Femur (tissue), 1 donor: ENCODE measurements around the gene CDH26.
"Not testable (repeated sequence)": the region's sequence is repeated elsewhere in the genome, so short reads cannot be mapped to it uniquely, and the experiment has no call there.

Experiments
- DNase-seq: peaks from one replicate; pipeline ENCODE4 v3.0.0-alpha.2; 2017

CDH26 gene

DNA sequence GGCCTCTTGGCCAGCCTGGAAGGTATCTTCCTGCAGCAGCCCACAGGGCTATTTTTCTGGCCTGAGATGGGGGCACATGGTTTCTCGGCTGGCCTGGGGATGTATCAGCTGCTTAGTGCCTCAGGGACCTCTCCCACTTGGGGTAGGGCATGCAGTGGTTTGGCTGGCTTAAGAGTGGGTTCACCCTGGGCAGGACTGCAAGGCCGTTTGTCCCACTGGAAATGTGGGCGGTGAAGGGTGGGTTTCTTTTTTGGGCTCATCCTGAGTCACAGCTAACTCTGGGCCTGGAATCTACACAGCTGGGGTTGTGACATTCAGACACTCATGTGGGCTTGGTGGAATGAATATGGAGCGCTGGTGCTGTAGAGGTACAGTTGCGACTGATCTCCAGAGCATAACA lies 62.0 kb downstream of the CDH26 start:
- DNase-seq: no peak

DNA sequence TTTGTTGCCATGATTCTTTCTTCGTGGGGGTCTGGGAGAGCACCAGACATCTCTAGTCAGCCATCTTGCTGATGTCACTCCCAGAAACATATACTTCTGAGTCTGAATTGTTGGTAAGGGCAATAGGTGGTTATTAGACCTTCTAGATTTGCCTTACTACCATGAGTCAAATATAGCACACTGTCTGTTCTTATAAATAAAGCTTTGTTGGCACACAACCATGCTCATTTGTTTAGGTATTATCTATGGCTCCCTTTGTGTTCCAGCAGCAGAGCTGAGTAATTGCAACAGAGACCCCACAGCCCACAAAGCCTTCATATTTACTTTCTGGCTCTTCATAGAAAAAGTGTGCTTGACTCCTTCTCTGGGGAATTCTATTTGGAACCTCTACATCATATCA lies 62.9 kb downstream of the CDH26 start:
- no peak for DNase-seq

DNA sequence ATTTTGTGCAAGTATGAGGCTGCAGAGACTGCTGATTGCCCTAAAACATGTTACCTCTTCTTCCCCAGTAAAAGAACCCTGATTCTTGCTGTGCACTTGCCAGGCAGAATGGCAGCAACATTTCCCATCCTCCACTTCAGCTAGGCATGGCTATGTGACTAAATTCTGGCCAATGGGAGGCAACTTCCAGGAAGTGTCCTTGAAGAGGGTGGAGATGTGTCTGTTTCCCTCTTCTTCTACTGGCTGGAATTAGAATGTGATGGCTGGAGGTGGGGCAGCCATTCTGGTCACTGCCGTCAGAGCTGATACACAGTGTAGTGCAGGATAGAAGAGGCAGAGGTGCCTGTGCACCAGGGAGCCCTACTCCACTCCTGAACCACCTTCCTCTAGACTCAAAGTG lies 64.6 kb downstream of the CDH26 start:
- DNase-seq: no peak

DNA sequence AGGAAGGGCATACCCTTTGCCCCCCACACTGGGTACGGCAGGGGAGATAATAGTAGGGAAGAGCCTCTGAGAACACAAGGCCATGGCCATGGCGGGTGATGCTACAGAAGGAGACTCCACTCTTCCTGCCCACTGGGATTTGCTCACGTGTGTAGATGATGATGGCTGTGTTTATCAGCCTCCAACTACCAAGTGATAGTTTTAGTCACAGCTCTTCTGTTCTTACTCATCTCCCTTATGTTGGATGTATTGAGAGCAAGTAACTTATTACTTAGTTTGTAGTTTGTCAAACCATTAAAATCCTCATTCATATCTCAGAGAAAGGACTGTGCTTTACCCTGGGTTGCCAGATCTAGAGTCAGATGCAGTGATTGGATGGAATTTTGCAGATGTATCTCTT lies 66.0 kb downstream of the CDH26 start:
- DNase-seq: no peak

DNA sequence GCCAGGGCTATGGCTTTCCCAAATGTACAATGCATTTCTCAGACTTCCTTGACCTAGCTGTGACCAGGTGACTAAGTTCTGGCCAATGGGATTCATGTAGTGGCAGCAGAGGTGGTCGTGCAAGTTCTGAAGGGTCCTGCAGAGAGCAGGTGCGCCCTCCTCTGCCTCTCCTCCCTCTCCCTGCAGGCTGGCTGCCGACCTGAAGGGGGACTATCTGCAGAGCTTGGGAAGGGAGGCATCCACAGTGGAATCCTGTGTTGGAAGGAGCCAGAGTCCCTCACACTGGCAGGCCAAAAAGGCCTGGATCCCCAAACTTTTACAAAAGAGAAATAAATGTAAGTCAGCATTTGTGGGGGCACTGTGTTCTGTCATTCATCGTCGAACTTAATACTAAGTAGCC lies 66.6 kb downstream of the CDH26 start:
- no peak for DNase-seq

DNA sequence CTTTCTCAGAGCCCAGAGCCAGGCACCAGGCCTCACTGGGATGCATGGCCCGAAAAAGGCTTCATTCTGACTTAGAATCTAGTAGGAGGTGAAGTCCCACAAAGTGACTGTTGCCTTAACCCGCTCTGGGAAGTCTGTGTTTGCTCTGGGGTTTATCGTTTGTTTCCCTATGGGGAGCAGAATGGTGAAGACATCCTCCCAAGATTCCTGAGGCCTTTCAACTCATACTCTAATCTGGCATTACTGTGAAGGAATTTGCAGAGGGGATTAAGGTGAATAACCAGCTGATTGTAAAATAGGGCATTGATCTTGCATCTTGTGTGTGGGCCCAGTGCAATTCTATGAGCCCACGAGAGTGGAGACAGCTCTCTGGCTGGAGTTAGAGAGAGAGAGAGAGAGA lies 67.8 kb downstream of the CDH26 start:
- DNase-seq: no peak

DNA sequence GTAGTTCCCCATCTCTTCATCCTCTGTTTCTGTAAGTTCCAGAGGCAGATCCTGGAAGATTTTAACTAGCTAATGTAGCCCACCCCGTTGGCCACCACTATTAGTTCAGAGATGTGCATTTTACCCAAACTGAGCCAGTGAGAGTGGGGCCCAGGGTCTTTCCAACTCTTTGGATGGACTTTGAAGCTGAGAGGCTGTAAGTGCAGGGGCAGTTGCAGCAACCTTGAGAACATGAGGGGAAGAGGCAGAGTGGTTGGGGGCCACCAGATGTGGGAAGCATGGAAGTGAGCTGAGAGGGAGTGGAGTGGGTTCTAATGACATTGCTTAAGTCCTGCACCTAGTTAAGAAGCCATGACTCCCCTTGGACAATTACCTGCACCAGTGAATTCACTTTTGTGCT lies 72.2 kb downstream of the CDH26 start:
- no peak for DNase-seq

DNA sequence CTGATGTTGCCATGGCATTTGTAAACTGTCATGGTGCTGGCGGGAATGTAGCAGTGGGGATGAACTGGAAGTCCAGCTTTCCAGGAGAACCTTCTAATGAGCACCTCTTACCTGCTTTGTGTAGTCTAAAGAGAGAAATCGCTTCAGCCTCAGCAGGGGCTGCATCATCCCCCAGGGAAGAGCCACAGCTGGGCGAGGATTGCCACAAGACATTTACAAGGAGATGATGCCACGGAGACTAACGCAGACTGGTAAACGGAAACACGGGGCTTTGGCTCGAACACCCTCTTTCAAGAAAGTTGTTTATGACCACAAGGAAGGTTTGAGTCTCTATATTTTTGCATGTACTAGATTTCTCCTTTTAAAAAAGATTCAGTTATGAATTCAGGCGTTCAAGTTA lies 72.9 kb downstream of the CDH26 start:
- no peak for DNase-seq

DNA sequence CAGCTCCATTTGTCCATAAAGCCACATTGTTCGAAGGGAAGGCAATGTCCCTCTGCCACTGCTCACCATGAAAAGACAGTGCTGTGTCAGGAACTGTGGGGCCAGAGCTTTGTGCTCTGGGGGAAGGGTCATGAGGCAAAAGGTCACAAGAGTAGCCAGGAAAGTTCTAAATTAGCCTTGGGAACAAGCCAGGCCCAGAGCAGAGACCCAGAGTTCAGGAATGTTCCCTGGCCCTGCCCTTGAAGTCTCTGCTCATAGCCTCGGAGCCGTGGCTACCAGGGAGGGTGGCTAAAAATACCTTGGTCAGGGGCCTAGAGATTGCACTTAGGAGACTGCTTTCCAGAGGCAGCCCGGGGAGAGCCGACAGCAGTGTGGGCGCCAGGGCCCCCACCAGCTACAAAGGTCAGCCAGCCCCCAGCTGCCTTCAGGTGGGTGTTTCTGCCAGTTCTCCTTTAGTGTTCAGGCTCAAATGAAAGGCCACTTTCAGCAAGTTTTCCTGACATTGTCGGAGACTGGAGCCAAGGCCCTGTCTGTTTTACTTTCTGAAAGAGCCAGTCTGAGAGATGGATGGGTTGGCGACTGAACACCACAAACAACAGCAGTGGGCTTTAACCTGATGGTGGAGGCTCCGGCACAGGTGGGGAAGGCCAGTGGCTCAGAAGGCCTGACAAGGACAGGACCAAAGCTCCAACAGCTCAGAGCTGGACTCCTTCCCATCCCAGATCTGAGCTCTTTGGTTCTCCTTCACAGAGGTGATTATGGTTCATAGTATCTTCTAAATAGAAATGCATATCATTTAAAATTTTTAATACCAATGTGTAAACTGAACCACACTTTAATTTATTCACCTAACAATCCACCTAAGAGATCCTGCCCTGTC lies 76.2 kb downstream of the CDH26 start:
- DNase-seq: no peak

DNA sequence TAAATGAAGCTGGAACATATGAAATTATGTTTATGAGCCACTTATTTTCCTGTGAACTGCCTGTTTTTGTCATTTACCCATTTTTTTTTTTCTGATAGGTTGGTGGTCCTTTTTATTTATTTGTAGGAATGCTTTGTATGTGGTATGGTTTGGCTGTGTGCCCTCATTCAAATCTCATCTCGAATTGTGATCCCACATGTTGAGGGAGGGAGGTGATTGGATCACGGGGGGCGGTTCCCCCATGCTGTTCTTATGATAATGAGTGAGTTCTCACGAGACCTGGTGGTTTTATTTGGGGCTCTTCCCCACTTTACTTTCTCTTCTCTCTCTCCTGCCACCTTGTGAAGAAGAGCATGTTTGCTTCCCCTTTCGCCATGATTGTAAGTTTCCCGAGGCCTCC lies 77.3 kb downstream of the CDH26 start:
- DNase-seq: no peak

DNA sequence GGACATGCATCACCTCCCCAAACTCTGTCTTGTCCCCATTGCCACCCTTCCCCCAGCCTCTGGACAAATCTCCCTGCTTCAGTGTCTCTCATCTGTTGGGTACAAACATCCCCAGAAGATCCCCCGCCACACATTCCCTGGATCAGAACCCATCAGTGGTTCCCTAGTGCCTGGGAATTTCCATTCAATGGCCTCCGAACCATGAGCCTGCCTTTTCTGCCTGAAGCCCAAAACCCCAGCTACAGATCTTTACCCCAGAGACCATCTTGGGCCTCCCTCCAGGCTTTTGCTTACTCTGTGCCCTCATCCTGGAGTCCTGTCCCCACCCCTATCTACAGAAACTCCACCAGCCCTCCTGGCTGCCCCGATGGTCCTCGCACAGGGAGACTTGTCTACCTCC lies 78.1 kb downstream of the CDH26 start:
- DNase-seq: no peak

DNA sequence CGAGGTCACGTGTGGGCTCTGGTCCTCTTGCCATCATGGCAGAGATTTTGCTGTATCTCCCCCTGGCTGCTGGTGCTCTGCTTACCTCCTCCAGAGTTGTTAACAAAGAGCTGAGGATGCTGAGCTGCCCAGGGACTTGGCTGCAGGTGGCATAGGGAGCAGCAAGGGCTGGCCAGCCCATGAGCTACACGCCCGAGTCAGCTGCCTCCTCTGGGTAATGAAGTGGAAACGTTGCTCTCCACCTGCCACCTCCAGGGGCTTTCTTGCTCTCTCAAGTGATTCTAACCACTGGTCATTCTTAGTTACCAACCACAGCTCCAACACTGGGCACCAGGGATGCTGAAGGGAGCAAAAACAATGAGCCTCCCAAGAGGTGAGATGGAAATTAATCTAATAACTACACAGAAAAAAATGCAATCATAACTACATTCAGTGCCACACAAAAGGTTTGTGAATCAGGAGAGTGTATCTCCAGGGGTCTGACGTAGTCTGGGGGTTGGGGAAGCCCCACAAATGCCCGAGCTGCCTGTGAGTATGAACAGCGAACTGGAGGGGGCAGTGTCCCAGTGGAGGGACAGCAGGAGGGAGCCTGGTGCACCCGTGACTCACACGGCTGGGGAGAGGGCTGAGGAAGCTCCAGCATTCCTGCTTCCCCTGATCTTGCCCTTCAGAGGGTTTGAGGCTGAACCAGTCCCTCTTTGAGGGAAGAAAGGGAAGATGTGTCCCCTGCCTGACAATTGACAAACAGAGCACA lies 78.7 kb downstream of the CDH26 start:
- no peak for DNase-seq

DNA sequence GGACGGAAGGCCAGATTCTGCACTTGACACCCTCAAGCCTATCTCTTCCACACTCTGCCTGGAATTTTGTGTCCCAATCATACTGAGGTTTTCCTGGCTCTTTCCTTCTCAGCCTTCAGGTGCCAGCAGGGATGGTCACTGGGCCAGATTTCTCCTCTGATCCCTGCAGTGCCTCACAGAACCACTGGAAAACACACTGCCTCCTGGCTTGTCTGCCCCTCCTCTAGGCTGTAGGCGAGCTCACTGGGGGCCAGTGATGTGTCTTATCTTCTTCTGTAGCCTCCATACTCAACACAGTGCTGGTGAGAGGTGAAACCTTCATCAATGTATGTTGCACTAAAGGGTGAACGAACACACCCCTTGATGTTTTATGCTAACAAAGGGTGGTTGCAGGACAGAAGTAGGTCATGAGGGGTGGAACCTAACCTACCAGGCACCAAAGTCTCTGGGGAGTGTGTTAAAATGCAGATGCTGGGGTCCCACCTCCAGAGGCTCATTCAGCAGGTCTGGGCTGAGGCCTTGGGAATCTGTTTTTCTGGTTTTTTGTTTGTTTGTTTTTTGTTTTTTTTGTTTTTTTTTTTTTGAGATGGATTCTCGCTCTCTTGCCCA lies 80.3 kb downstream of the CDH26 start:
- no peak for DNase-seq

DNA sequence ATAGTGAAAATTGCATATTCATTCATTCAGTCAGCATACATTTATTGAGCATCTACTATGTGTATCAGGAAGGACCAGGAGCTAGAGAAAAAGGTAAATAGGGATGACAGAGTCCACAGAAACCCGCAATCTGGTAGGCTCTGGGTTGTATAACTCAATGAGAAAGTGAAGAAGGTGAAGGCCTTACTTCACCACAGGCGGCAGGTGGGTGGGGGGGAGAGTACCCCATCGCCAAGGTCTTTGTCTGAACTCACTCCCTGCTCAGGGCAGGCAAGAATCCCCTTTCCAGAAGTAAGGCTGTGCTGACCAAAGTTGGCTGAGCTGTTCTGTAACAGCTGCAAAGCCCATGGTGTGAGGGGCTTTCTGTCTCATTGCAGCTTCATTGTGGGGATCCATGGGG lies 81.3 kb downstream of the CDH26 start:
- DNase-seq: no peak

DNA sequence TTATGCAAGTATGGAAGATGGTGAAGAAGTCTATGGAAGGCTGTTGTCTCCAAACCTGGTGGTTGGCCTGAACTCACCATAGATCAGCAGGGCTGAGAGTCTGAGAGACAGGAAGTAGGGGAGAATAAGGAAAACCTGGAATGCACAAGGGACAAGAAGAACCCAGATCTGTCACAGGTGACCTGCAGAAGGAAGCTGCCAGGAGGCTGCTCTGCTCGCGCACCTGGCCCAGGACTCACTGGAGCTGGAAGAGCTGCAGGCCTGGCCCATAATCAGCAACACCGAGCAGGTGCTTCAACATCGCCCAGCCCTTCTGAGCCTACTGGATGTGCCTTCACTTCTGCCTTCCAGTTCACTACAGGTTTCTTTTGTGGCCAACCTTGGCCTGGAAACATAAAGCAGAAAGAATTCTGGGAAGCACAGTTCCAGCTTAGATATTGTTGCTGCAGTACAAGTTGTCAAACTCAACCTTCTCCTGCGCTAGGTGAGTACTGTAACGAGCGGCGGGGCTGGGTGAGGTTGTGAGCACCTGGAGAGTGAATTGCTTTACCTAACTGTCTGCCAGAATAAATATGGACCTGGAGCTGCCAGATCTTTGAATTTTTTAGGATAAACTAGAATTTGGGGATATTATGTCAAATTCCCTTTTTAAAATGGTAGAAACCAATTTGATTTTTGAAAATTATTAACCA lies 82.4 kb downstream of the CDH26 start:
- no peak for DNase-seq

DNA sequence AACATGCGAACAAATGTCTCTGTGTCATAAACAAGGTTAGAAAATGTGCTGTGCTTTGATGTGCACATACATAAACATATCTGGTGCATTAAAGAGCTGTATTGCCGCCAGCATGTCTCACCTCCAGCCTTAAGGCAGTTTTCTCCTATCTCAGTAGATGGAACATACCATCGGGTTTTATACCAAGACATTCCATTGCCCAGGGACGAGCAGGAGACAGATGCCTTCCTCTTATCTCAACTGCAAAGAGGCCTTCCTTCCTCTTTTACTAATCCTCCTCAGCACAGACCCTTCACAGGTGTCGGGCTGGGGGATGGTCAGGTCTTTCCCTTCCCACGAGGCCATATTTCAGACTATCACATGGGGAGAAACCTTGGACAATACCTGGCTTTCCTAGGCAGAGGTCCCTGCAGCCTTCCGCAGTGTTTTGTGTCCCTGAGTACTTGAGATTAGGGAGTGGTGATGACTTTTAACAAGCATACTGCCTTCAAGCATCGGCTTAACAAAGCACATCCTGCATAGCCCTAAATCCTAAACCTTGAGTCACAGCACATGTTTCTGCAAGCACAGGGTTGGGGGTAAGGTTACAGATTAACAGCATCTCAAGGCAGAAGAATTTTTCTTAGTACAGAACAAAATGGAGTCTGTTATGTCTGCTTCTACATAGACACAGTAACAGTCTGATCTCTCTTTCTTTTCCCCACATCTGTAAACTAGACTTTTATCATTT lies 83.4 kb downstream of the CDH26 start:
- not testable (repeated sequence) for DNase-seq

DNA sequence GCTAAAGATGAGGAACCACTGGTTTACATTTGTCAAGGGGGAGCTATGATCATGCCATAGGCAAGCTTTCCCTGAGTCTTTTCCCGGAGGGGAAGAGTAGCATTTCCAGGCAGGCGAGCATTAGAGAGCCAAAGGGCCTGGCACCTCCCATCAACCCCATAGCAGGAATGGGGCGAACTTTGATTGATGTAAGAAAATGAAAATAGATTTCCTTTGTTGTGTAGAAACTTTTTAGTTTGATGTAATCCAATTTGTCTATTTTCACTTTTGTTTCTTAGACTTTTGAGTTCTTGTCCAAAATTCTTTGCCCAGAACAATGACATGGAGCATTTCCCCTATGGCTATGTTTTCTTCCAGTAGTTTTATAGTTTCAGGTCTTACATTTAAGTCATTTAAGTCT lies 85.2 kb downstream of the CDH26 start:
- no peak for DNase-seq

DNA sequence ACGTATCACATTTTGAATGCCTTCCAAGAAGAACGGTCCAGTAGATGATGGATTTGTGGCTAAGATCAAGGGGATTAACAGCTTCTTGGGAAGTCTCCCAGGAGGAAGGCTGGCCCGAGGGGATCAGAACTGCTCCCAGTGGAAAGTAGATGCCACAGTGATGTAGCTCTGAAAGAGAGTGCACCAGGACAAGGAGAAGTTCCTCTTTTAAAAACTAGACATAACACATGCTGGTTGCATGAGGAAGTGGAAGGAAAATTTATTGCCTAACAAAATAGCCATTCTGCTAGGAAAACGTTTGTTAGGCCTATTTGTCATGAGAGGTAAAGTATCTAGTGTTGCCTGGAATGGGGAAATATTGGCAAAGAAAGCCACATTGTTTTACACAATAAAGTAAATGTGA lies 87.8 kb downstream of the CDH26 start:
- no peak for DNase-seq

DNA sequence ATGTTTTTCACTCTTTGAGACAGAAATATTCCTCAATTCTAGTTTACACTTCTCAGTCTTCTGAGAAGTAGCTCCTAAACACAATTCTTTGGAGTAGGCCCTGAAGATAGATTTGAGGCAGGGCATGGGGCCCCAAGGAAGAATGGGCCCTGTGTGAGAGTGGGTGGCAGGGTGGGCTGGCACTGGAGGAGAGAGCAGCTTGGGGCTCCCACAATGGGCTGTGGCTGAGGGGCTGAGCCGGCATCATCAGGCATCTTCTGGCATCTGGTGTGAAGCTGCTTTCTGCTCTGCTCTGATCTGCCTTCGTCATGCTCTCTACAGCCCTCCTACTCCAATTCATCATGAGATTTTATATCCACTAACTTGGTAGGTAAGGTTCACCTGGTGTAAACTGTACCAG lies 88.2 kb downstream of the CDH26 start:
- no peak for DNase-seq

DNA sequence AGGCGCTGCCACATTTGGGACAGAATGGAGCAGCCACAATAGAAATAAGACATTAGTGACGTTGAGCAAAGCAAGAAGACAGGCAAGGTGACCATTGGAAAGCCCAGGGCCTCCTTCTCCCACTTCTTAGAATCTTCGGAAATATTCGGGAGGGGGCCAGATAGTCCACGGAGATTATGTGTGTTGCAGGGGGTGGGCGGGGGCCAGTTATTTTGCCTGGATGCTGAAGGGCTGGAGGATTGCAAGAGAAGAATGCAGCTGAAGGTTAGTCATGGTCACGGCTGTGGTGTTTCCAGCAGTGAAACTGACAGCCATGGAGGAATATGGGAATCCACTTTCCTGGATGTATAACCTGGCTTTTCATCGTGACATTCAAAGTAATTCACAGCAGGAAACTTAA lies 88.6 kb downstream of the CDH26 start:
- no peak for DNase-seq

DNA sequence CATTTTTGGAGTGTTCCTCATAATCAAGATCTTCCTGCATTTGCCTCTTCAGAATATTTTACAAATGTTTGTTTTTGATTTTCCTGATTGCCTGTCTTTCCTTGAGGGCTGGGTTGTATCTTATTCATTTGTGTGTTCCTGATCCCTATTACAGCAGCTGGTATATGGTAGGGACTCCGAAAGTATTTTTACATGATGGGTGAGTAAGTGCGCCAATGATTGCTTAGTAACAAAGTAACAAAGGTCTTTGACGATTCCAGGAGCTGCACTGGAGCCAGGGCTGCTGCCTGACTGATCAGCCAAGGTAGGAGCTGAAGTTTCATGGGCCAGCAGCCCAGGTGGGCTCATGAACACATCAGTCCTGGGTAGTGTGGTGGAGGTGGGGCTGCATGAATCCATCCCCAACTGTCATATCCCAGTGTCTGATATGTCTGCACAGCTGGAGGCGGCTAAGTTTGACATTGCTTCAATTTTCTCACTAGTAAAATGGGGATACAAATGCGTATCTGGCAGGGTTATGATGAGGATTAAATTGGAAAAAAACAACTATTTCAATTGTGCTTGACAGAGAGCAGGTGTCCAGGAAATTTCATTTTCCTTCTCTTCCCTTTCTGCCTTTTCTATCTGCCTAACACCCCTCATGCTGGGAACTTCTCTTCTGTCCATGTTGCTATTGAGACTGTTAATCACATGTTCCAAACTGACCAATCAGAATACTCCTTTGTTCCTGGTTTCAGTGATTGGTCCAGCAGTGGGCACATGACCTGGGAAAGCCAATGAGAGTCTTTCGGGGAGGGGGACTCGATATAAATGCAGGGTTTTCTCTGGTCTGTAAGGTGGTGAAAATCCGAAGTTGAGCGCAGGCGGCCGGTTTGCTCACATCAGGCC lies 90.7 kb downstream of the CDH26 start:
- no peak for DNase-seq

DNA sequence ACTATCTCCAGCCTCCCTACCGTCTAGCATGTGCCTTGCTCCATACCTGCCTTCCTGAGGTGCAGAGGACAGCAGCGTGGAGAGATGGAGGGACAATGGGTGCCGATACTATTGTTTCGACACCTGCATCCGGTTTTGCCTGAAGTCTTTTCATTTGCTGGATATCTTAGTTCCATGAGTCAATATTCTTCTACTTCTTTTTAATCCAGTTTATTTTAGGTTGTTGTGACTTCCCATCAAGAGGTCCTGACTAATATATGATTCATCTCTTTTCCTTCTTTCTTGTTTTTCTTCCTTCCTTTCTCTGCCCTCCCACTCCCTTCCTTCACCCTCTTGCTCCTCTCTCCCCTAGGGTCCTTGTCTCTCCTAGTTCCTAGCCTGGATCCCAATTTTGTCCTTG lies 91.4 kb downstream of the CDH26 start:
- no peak for DNase-seq
